ENCODE data around the gene NUP160.
A peak's percentile ranks its signal among the peaks of the same experiment; 100 is the strongest.
"Not testable (repeated sequence)": the region's sequence is repeated elsewhere in the genome, so short reads cannot be mapped to it uniquely, and the experiment has no call there.

NUP160 gene

DNA sequence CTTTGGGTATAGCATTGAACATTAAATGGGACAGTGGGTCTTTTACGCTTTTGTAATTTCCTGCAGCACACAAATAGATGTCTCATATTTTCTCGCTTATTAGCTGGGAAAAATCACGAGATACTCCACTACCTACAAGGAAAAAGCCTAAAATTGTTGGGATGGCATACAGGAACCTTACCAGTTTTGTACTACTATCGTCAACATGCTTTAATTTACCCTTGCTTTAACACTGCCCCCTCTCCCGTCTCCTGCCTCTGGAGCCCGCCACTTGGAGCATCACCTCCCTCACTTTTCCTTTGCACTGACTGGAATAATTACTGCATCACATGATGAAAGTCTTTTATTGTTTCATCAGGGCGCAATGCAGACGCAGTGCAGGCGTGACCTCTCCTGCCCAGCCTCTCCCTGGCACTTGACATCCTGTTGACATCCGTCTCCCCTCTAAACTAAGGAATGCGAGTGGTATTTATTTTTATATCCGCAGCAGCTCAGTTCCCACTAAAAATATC is 80.0 kb downstream of the NUP160 start:
- Histone ChIP-seq H3K79me2 (ENCODE audit: low read length) (peaks cover 49% of the 10 kb centered on the region), H2AFZ (ENCODE audit: low read depth, low read length) (no peak overlapping the region)

GRCh38 chr11:47766509-47767227 is 81.5 kb downstream of the NUP160 start:
- Histone ChIP-seq H3K27ac (ENCODE audit: low read length) (peak overlapping the region; percentile 86), H2AFZ (ENCODE audit: low read depth, low read length) (peak overlapping the region; percentile 0; the same call in 1 of the 2 replicates), H4K20me1 (ENCODE audit: insufficient read depth, low read length) (peaks cover 12% of the 10 kb centered on the region), H3K9ac (ENCODE audit: low read length) (peak overlapping the region; percentile 98), H3K36me3 (replicated peaks; ENCODE audit: low read depth, low read length) (peaks cover 27% of the 10 kb centered on the region), H3K27me3 (ENCODE audit: low read depth, low read length) (no peaks in the 10 kb centered on the region), H3K4me2 (ENCODE audit: low read length) (peak overlapping the region; percentile 66), H3K9me3 (ENCODE audit: insufficient read depth, low read length) (no peaks in the 10 kb centered on the region), H3K79me2 (ENCODE audit: low read length) (peaks cover 64% of the 10 kb centered on the region), H3K4me1 (ENCODE audit: low read length) (peaks cover 14% of the 10 kb centered on the region; the same call in 1 of the 2 replicates), H3K4me3 (ENCODE audit: low read length) (peak overlapping the region; percentile 99)
- no peak for TF ChIP-seq EZH2phosphoT487 (IDR thresholded peaks at IDR 0.05; ENCODE audit: low read depth)
- TF ChIP-seq, protein P1, sequence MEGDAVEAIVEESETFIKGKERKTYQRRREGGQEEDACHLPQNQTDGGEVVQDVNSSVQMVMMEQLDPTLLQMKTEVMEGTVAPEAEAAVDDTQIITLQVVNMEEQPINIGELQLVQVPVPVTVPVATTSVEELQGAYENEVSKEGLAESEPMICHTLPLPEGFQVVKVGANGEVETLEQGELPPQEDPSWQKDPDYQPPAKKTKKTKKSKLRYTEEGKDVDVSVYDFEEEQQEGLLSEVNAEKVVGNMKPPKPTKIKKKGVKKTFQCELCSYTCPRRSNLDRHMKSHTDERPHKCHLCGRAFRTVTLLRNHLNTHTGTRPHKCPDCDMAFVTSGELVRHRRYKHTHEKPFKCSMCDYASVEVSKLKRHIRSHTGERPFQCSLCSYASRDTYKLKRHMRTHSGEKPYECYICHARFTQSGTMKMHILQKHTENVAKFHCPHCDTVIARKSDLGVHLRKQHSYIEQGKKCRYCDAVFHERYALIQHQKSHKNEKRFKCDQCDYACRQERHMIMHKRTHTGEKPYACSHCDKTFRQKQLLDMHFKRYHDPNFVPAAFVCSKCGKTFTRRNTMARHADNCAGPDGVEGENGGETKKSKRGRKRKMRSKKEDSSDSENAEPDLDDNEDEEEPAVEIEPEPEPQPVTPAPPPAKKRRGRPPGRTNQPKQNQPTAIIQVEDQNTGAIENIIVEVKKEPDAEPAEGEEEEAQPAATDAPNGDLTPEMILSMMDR (IDR thresholded peaks at IDR 0.05; ENCODE audit: low read depth, low read length) = no peak

More for the DNA sequence above, 80.0 kb downstream of the NUP160 start:
- peaks cover 14% of the 10 kb centered on the region; the same call in 1 of the 2 replicates for H3K4me1 ChIP-seq (ENCODE audit: low read length)
- peak overlapping the region; percentile 92 for H3K4me2 ChIP-seq (ENCODE audit: low read length)
- peaks cover 23% of the 10 kb centered on the region for H3K36me3 ChIP-seq (replicated peaks; ENCODE audit: low read depth, low read length)
- H3K4me3 ChIP-seq (ENCODE audit: low read length) = peak overlapping the region; percentile 82
- no peaks in the 10 kb centered on the region for H3K27me3 ChIP-seq (ENCODE audit: low read depth, low read length)
- no peaks in the 10 kb centered on the region for H3K9me3 ChIP-seq (ENCODE audit: insufficient read depth, low read length)
- peak overlapping the region; percentile 95 for H3K9ac ChIP-seq (ENCODE audit: low read length)
- TF ChIP-seq EZH2phosphoT487 (IDR thresholded peaks at IDR 0.05; ENCODE audit: low read depth) = no peak
- TF ChIP-seq, protein P1 (IDR thresholded peaks at IDR 0.05; ENCODE audit: low read depth, low read length) = no peak
- H3K27ac ChIP-seq (ENCODE audit: low read length) = peak overlapping the region; percentile 84
- H4K20me1 ChIP-seq (ENCODE audit: insufficient read depth, low read length) = peaks cover 9% of the 10 kb centered on the region

DNA sequence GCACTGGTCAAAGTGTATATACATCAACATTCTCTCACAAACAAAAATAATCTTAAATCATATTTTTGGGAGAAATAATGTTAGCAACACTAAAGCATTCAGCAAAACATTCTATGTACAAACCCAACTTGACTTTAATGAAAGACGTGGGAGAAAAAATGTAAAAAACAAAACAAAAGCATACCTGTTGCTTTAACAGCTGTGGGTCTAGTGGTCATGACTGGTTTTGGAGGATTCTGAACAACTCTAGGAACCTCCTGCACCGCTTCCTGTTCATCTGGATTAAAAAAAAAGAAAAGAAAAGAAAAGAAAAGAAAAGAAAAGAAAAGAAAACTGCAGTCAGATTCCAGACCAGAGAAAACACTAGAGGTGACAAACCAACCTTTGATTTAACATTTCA is 83.1 kb downstream of the NUP160 start:
- Histone ChIP-seq H3K27ac (ENCODE audit: low read length) (peak overlapping the region; percentile 86; the same call in 1 of the 2 replicates), H2AFZ (ENCODE audit: low read depth, low read length) (no peak overlapping the region), H3K4me1 (ENCODE audit: low read length) (peaks cover 14% of the 10 kb centered on the region; the same call in 1 of the 2 replicates), H3K79me2 (ENCODE audit: low read length) (peaks cover 80% of the 10 kb centered on the region), H3K9me3 (ENCODE audit: insufficient read depth, low read length) (no peaks in the 10 kb centered on the region), H3K27me3 (ENCODE audit: low read depth, low read length) (no peaks in the 10 kb centered on the region), H4K20me1 (ENCODE audit: insufficient read depth, low read length) (peaks cover 19% of the 10 kb centered on the region), H3K4me2 (ENCODE audit: low read length) (peak overlapping the region; percentile 66), H3K9ac (ENCODE audit: low read length) (peak overlapping the region; percentile 98), H3K4me3 (ENCODE audit: low read length) (peak overlapping the region; percentile 99), H3K36me3 (replicated peaks; ENCODE audit: low read depth, low read length) (peaks cover 39% of the 10 kb centered on the region)
- no peak for TF ChIP-seq EZH2phosphoT487 (IDR thresholded peaks at IDR 0.05; ENCODE audit: low read depth)
- TF ChIP-seq, protein P1 (IDR thresholded peaks at IDR 0.05; ENCODE audit: low read depth, low read length) = no peak

DNA sequence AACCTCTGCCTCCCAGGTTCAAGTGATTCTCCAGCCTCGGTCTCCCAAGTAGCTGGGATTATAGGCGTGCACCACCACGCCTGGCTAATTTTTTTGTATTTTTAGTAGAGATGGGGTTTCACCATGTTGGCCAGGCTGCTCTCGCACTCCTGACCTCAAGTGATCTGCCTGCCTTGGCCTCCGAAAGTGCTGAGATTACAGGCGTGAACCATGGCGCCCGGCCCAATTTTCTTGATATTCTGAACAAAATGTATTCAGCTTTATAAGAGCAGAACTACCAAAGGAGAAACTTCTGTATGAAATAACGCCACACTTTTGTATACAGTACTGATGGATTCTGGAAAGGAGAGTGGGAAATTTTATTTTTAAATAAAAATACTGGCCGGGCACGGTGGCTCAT is 88.9 kb downstream of the NUP160 start:
- H3K27ac ChIP-seq (ENCODE audit: low read length); H3K9me3 ChIP-seq (ENCODE audit: insufficient read depth, low read length); H3K9ac ChIP-seq (ENCODE audit: low read length); H3K27me3 ChIP-seq (ENCODE audit: low read depth, low read length); H3K4me2 ChIP-seq (ENCODE audit: low read length); H2AFZ ChIP-seq (ENCODE audit: low read depth, low read length); H3K4me3 ChIP-seq (ENCODE audit: low read length); H3K4me1 ChIP-seq (ENCODE audit: low read length): not testable (repeated sequence)
- Histone ChIP-seq H3K79me2 (ENCODE audit: low read length) (peaks cover 87% of the 10 kb centered on the region), H3K36me3 (replicated peaks; ENCODE audit: low read depth, low read length) (peaks cover 57% of the 10 kb centered on the region), H4K20me1 (ENCODE audit: insufficient read depth, low read length) (peaks cover 18% of the 10 kb centered on the region)
